Adrenal gland (tissue), 5 donors: ENCODE results near the gene STX3.

ENCODE experiments used
- POLR2A ChIP-seq, 2 donors: fragments of 450-650 bp; IDR thresholded peaks; one replicate each; pipeline ENCODE4 v1.6.1; 2017; ENCODE audit warnings: antibody characterized with exemption in 2 of 2, mild to moderate bottlenecking in 2 of 2, moderate library complexity in 1 of 2
- TF ChIP-seq, protein P1 (sequence below), 6 experiments: fragments of 450-650 bp in 4 of 6; fragments of 200-600 bp in 2 of 6; sonication (generic) in 1 of 6; IDR thresholded peaks; 1 replicate in 5 of 6; 2 replicates in 1 of 6; pipeline versions ENCODE4 v1.5.1 to v1.8.0; 2016 to 2021; ENCODE audit warnings: antibody characterized with exemption in 6 of 6, mild to moderate bottlenecking in 2 of 6, moderate library complexity in 1 of 6
- donor health status: DM: no; HTN: no; CAD: no.

DNA sequence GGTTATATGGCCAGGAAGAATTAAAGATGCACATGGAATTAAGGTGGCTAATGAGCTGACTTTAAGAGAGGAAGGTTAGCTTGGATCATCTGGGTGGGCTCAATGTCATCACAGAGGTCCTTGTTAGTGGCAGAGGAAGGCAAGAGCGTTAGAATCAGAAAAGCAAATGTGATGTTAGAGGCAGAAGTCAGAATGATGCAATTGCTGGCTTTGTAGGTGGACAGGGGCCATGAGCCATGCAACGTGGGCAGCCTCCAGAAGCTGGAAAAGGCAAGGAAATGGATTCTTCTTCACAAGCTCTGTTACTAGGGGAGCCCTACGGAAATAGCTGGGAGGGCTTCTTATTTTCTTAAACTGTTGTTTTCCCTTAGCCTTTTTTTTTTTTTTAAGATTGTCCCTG lies 92.5 kb downstream of the STX3 start:
- TF ChIP-seq, protein P1, sequence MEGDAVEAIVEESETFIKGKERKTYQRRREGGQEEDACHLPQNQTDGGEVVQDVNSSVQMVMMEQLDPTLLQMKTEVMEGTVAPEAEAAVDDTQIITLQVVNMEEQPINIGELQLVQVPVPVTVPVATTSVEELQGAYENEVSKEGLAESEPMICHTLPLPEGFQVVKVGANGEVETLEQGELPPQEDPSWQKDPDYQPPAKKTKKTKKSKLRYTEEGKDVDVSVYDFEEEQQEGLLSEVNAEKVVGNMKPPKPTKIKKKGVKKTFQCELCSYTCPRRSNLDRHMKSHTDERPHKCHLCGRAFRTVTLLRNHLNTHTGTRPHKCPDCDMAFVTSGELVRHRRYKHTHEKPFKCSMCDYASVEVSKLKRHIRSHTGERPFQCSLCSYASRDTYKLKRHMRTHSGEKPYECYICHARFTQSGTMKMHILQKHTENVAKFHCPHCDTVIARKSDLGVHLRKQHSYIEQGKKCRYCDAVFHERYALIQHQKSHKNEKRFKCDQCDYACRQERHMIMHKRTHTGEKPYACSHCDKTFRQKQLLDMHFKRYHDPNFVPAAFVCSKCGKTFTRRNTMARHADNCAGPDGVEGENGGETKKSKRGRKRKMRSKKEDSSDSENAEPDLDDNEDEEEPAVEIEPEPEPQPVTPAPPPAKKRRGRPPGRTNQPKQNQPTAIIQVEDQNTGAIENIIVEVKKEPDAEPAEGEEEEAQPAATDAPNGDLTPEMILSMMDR (IDR thresholded peaks at IDR 0.05) = no peak
- TF ChIP-seq POLR2A (IDR thresholded peaks at IDR 0.05) = no peak
